HL-60 (cell line): ENCODE data around the gene PPP1R3E.

Experiments
- DNase-seq, 2 experiments: peaks; one replicate each; pipeline ENCODE4 v3.0.0-alpha.2; 2010 to 2020; ENCODE audit warnings: low read depth in 1 of 2, low spot score in 1 of 2
- H3K27ac ChIP-seq: fragments of 250-450 bp; sonication (Bioruptor Pico); replicated peaks from 2 replicates; pipeline ENCODE4 v1.5.1; 2020; ENCODE audit warnings: mild to moderate bottlenecking, moderate library complexity
- H3K27me3 ChIP-seq: fragments of 250-450 bp; sonication (Bioruptor Pico); 2 replicates; pipeline ENCODE4 v1.5.1; 2021; ENCODE audit warnings: mild to moderate bottlenecking, moderate library complexity; ENCODE audit not compliant: insufficient read depth, poor library complexity, severe bottlenecking
- H3K4me3 ChIP-seq: replicated peaks from 2 replicates; pipeline ENCODE4 v1.5.1; 2011; ENCODE audit warnings: mild to moderate bottlenecking, control low read depth, low read length; ENCODE audit not compliant: insufficient read depth
- GABPA ChIP-seq: IDR thresholded peaks from 2 replicates; pipeline ENCODE4 v1.6.1; 2012; ENCODE audit warnings: low read depth
- POLR2AphosphoS5 ChIP-seq: IDR thresholded peaks from 2 replicates; pipeline ENCODE4 v1.6.1; 2012; ENCODE audit warnings: low read depth
- SPI1 ChIP-seq: IDR thresholded peaks from 2 replicates; pipeline ENCODE4 v1.6.1; 2012; ENCODE audit warnings: low read depth, mild to moderate bottlenecking, borderline replicate concordance
- TF ChIP-seq, protein P1 (sequence below): IDR thresholded peaks from one replicate; pipeline ENCODE4 v1.5.1; 2011; ENCODE audit warnings: low read length, control low read depth, inconsistent platforms; ENCODE audit not compliant: insufficient read depth
- TF ChIP-seq, protein P2 (sequence below): IDR thresholded peaks from 2 replicates; pipeline ENCODE4 v1.6.1; 2012; ENCODE audit warnings: low read depth; ENCODE audit not compliant: insufficient replicate concordance

PPP1R3E gene

DNA sequence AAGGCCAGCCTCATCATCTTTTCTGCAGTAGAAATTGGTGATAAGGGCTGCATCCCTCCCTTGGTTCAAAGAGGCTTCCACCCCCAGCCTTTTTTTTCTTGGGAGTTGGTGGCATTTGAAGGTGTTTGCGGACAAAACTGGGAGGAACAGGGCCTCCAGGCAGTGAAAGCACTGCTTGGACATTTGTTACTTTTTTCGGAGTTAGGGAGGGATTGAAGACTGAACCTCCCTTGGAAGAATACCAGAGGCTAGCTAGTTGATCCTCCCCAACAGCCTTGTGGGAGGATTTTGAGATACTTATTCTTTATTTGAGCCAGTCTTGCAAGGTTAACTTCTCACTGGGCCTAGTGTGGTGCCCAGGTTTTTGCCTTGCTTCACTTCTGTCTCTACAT is 21.8 kb upstream of the PPP1R3E start:
- Histone ChIP-seq H3K27ac (no peak overlapping the region), H3K4me3 (no peak overlapping the region), H3K27me3 (no peaks in the 10 kb centered on the region)
- TF ChIP-seq, protein P1, sequence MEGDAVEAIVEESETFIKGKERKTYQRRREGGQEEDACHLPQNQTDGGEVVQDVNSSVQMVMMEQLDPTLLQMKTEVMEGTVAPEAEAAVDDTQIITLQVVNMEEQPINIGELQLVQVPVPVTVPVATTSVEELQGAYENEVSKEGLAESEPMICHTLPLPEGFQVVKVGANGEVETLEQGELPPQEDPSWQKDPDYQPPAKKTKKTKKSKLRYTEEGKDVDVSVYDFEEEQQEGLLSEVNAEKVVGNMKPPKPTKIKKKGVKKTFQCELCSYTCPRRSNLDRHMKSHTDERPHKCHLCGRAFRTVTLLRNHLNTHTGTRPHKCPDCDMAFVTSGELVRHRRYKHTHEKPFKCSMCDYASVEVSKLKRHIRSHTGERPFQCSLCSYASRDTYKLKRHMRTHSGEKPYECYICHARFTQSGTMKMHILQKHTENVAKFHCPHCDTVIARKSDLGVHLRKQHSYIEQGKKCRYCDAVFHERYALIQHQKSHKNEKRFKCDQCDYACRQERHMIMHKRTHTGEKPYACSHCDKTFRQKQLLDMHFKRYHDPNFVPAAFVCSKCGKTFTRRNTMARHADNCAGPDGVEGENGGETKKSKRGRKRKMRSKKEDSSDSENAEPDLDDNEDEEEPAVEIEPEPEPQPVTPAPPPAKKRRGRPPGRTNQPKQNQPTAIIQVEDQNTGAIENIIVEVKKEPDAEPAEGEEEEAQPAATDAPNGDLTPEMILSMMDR = no peak
- TF ChIP-seq POLR2AphosphoS5 (no peak), GABPA (no peak), SPI1 (no peak)
- TF ChIP-seq, protein P2, sequence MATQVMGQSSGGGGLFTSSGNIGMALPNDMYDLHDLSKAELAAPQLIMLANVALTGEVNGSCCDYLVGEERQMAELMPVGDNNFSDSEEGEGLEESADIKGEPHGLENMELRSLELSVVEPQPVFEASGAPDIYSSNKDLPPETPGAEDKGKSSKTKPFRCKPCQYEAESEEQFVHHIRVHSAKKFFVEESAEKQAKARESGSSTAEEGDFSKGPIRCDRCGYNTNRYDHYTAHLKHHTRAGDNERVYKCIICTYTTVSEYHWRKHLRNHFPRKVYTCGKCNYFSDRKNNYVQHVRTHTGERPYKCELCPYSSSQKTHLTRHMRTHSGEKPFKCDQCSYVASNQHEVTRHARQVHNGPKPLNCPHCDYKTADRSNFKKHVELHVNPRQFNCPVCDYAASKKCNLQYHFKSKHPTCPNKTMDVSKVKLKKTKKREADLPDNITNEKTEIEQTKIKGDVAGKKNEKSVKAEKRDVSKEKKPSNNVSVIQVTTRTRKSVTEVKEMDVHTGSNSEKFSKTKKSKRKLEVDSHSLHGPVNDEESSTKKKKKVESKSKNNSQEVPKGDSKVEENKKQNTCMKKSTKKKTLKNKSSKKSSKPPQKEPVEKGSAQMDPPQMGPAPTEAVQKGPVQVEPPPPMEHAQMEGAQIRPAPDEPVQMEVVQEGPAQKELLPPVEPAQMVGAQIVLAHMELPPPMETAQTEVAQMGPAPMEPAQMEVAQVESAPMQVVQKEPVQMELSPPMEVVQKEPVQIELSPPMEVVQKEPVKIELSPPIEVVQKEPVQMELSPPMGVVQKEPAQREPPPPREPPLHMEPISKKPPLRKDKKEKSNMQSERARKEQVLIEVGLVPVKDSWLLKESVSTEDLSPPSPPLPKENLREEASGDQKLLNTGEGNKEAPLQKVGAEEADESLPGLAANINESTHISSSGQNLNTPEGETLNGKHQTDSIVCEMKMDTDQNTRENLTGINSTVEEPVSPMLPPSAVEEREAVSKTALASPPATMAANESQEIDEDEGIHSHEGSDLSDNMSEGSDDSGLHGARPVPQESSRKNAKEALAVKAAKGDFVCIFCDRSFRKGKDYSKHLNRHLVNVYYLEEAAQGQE = no peak
- DNase-seq = no peak

DNA sequence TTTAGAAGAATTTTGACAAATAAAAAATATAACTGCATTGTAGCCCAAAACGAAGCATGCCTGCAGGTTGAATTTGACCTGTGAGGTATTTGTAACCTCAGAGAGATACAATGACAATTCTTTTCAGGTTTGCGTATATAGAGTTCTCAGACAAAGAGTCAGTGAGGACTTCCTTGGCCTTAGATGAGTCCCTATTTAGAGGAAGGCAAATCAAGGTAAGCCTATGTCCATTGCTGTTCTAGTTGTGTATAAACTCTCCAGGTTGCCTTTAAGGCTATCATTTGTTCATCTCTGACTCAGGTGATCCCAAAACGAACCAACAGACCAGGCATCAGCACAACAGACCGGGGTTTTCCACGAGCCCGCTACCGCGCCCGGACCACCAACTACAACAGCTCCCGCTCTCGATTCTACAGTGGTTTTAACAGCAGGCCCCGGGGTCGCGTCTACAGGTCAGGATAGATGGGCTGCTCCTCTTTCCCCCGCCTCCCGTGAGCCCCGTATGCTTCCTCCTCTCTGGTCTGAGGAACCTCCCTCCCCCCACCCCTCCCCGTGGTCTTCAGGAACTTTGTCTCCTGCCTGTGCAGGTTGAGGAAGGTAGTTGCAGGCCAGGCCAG is 21.3 kb upstream of the PPP1R3E start:
- TF ChIP-seq POLR2AphosphoS5 (no peak), SPI1 (no peak), GABPA (no peak)
- TF ChIP-seq, protein P1 = no peak
- Histone ChIP-seq H3K27me3 (no peaks in the 10 kb centered on the region), H3K27ac (no peak overlapping the region), H3K4me3 (no peak overlapping the region)
- no peak for DNase-seq

DNA sequence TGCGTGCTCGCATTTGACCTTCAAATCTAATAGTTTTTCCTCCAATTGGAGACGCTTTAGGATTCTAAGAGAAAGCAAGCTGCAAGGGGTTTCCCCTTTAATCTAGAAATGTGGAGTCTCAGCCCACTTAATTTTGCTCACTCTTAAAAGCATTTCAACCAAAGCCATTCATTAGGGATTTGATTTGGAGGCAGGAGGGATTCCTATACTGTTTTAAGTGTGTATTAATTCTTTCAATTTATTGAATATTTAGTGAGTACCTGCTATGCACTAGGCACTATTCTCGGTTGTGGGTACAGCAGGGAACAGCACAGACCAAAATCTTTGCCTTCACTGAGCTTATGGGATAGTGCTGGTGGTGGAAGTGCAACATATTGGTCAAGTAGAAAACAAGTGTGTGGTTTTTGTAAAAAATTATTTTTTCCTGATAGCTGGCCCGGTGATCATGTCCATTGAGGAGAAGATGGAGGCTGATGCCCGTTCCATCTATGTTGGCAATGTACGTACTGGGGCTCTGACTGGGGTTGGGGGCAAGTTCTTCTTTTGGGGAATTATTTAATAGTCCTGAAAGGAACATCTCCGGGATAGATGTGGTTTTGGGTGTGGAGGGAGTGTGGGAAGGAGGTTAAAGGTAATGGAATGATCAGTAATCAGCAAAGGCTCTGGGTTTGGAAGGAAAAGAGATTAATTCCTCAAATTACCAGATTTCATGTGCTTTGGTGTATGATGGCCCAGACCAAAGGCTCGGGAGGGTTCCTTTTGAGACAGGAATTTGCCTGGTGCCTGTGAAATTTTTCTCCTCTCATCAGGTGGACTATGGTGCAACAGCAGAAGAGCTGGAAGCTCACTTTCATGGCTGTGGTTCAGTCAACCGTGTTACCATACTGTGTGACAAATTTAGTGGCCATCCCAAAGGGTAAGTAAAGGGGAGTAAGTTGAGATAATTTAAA is 20.2 kb upstream of the PPP1R3E start:
- Histone ChIP-seq H3K27ac (peak overlapping the region; percentile 93), H3K4me3 (peak overlapping the region; percentile 79), H3K27me3 (no peaks in the 10 kb centered on the region)
- no peak for DNase-seq
- TF ChIP-seq POLR2AphosphoS5 (no peak), SPI1 (no peak), GABPA (no peak)
- TF ChIP-seq, protein P2 = no peak
- TF ChIP-seq, protein P1 = no peak
